HEK293 (cell line): Measurements from ENCODE around the gene WDR12.

ENCODE experiments used
- HOXD13 ChIP-seq: sonication (generic); formaldehyde crosslinking; IDR thresholded peaks from 2 replicates; pipeline ENCODE4 v1.8.0; 2022; ENCODE audit warnings: missing genetic modification reagents, borderline replicate concordance
- IKZF3 ChIP-seq: fragments of 450-650 bp; IDR thresholded peaks from 2 replicates; pipeline ENCODE4 v1.5.0; 2018; ENCODE audit warnings: missing biosample characterization, mild to moderate bottlenecking, missing genetic modification characterization, moderate library complexity
- KLF9 ChIP-seq: fragments of 450-650 bp; formaldehyde crosslinking; IDR thresholded peaks from 2 replicates; pipeline ENCODE4 v1.5.1; 2016; ENCODE audit warnings: missing biosample characterization, missing genetic modification characterization, low read depth
- MZF1 ChIP-seq: fragments of 450-650 bp; formaldehyde crosslinking; IDR thresholded peaks from 2 replicates; pipeline ENCODE4 v1.5.1; 2017; ENCODE audit warnings: missing biosample characterization, missing genetic modification characterization, borderline replicate concordance
- OVOL3 ChIP-seq: fragments of 450-650 bp; formaldehyde crosslinking; IDR thresholded peaks from 2 replicates; pipeline ENCODE4 v1.5.1; 2016; ENCODE audit warnings: missing biosample characterization, missing genetic modification characterization
- PBX3 ChIP-seq: sonication (generic); formaldehyde crosslinking; IDR thresholded peaks from 2 replicates; pipeline ENCODE4 v1.8.1; 2022; ENCODE audit warnings: mild to moderate bottlenecking, moderate library complexity, missing genetic modification reagents
- PRDM10 ChIP-seq: fragments of 450-650 bp; formaldehyde crosslinking; IDR thresholded peaks from 2 replicates; pipeline ENCODE4 v1.5.1; 2016; ENCODE audit warnings: missing biosample characterization, missing genetic modification characterization
- SCRT2 ChIP-seq: fragments of 450-650 bp; formaldehyde crosslinking; IDR thresholded peaks from 2 replicates; pipeline ENCODE4 v1.5.1; 2016; ENCODE audit warnings: missing biosample characterization, missing genetic modification characterization
- ZBTB17 ChIP-seq: fragments of 450-650 bp; formaldehyde crosslinking; IDR thresholded peaks from 2 replicates; pipeline ENCODE4 v1.5.1; 2016; ENCODE audit warnings: missing biosample characterization, missing genetic modification characterization
- ZBTB8A ChIP-seq: fragments of 450-650 bp; formaldehyde crosslinking; IDR thresholded peaks from 2 replicates; pipeline ENCODE4 v1.5.1; 2016; ENCODE audit warnings: missing biosample characterization, missing genetic modification characterization
- ZFP3 ChIP-seq: fragments of 450-650 bp; formaldehyde crosslinking; IDR thresholded peaks from 2 replicates; pipeline ENCODE4 v1.5.1; 2016; ENCODE audit warnings: low read depth, missing biosample characterization, missing genetic modification characterization
- ZNF133 ChIP-seq: fragments of 450-650 bp; formaldehyde crosslinking; IDR thresholded peaks from 2 replicates; pipeline ENCODE4 v1.5.1; 2016; ENCODE audit warnings: missing biosample characterization, missing genetic modification characterization
- ZNF175 ChIP-seq: fragments of 450-650 bp; formaldehyde crosslinking; IDR thresholded peaks from 2 replicates; pipeline ENCODE4 v1.5.1; 2016; ENCODE audit warnings: missing biosample characterization, missing genetic modification characterization
- ZNF211 ChIP-seq: fragments of 450-650 bp; formaldehyde crosslinking; IDR thresholded peaks from 2 replicates; pipeline ENCODE4 v1.5.1; 2016; ENCODE audit warnings: low read depth, missing biosample characterization, missing genetic modification characterization
- ZNF24 ChIP-seq: fragments of 450-650 bp; formaldehyde crosslinking; IDR thresholded peaks from 2 replicates; pipeline ENCODE4 v1.5.1; 2016; ENCODE audit warnings: missing biosample characterization, missing genetic modification characterization
- ZNF26 ChIP-seq: fragments of 450-650 bp; formaldehyde crosslinking; IDR thresholded peaks from 2 replicates; pipeline ENCODE4 v1.5.1; 2016; ENCODE audit warnings: missing biosample characterization, missing genetic modification characterization
- ZNF292 ChIP-seq: fragments of 450-650 bp; formaldehyde crosslinking; IDR thresholded peaks from 2 replicates; pipeline ENCODE4 v1.5.1; 2016; ENCODE audit warnings: low read depth, missing biosample characterization, missing genetic modification characterization, borderline replicate concordance
- ZNF311 ChIP-seq: fragments of 450-650 bp; formaldehyde crosslinking; IDR thresholded peaks from 2 replicates; pipeline ENCODE4 v1.5.1; 2017; ENCODE audit warnings: missing biosample characterization, missing genetic modification characterization, borderline replicate concordance
- ZNF350 ChIP-seq: fragments of 450-650 bp; formaldehyde crosslinking; IDR thresholded peaks from 2 replicates; pipeline ENCODE4 v1.5.0; 2017; ENCODE audit warnings: missing biosample characterization, mild to moderate bottlenecking, missing genetic modification characterization
- ZNF423 ChIP-seq: fragments of 450-650 bp; formaldehyde crosslinking; IDR thresholded peaks from 2 replicates; pipeline ENCODE4 v1.5.1; 2016; ENCODE audit warnings: missing biosample characterization, missing genetic modification characterization
- ZNF529 ChIP-seq: fragments of 450-650 bp; formaldehyde crosslinking; IDR thresholded peaks from 2 replicates; pipeline ENCODE4 v1.5.1; 2017; ENCODE audit warnings: missing genetic modification characterization, missing biosample characterization; ENCODE audit not compliant: insufficient replicate concordance
- ZNF544 ChIP-seq: fragments of 450-650 bp; formaldehyde crosslinking; IDR thresholded peaks from 2 replicates; pipeline ENCODE4 v1.5.0; 2017; ENCODE audit warnings: missing biosample characterization, missing genetic modification characterization
- ZNF555 ChIP-seq: fragments of 450-650 bp; formaldehyde crosslinking; conservative IDR thresholded peaks from 2 replicates; pipeline ENCODE4 v1.5.1; 2017; ENCODE audit warnings: missing biosample characterization, mild to moderate bottlenecking, missing genetic modification characterization, inconsistent platforms
- ZNF596 ChIP-seq: fragments of 450-650 bp; IDR thresholded peaks from 2 replicates; pipeline ENCODE4 v1.5.0; 2018; ENCODE audit warnings: missing biosample characterization, mild to moderate bottlenecking, missing genetic modification characterization, moderate library complexity
- ZNF624 ChIP-seq: fragments of 450-650 bp; formaldehyde crosslinking; IDR thresholded peaks from 2 replicates; pipeline ENCODE4 v1.5.1; 2017; ENCODE audit warnings: missing biosample characterization, missing genetic modification characterization
- ZNF660 ChIP-seq: fragments of 450-650 bp; IDR thresholded peaks from 2 replicates; pipeline ENCODE4 v1.5.1; 2018; ENCODE audit warnings: missing biosample characterization, mild to moderate bottlenecking, missing genetic modification characterization
- ZNF677 ChIP-seq: fragments of 450-650 bp; IDR thresholded peaks from 2 replicates; pipeline ENCODE4 v1.5.0; 2018; ENCODE audit warnings: missing biosample characterization, mild to moderate bottlenecking, missing genetic modification characterization, moderate library complexity
- ZNF701 ChIP-seq: fragments of 450-650 bp; formaldehyde crosslinking; IDR thresholded peaks from 2 replicates; pipeline ENCODE4 v1.5.1; 2016; ENCODE audit warnings: missing biosample characterization, missing genetic modification characterization
- ZNF747 ChIP-seq: fragments of 450-650 bp; formaldehyde crosslinking; IDR thresholded peaks from 2 replicates; pipeline ENCODE4 v1.5.1; 2016; ENCODE audit warnings: missing biosample characterization, missing genetic modification characterization
- ZNF837 ChIP-seq: fragments of 450-650 bp; formaldehyde crosslinking; IDR thresholded peaks from 2 replicates; pipeline ENCODE4 v1.5.1; 2016; ENCODE audit warnings: missing biosample characterization, missing genetic modification characterization
- ZNF843 ChIP-seq: fragments of 450-650 bp; formaldehyde crosslinking; IDR thresholded peaks from 2 replicates; pipeline ENCODE4 v1.5.1; 2016; ENCODE audit warnings: missing biosample characterization, missing genetic modification characterization
- ZXDB ChIP-seq: fragments of 450-650 bp; formaldehyde crosslinking; IDR thresholded peaks from 2 replicates; pipeline ENCODE4 v1.5.1; 2016; ENCODE audit warnings: missing biosample characterization, missing genetic modification characterization

Gene WDR12

GRCh38 chr2:202870431-202871299 lies 40.8 kb downstream of the WDR12 start (continued):
- no peak for TF ChIP-seq ZNF677 (tag by site-specific recombination)
- no peak for TF ChIP-seq ZBTB8A (tag by site-specific recombination)
- TF ChIP-seq ZNF837, result no peak
- no peak for TF ChIP-seq ZNF292
- no peak for TF ChIP-seq PBX3 (CRISPR knock-in tag)
- no peak for TF ChIP-seq ZNF660 (tag by site-specific recombination)
- TF ChIP-seq ZNF624 (tag by site-specific recombination), result no peak
- peak; percentile 92 for TF ChIP-seq SCRT2 (tag by site-specific recombination)
- TF ChIP-seq ZNF423 (tag by site-specific recombination), result no peak
- no peak for TF ChIP-seq OVOL3
- TF ChIP-seq ZNF26 (tag by site-specific recombination), result no peak
- no peak for TF ChIP-seq ZNF544 (tag by site-specific recombination)
- TF ChIP-seq IKZF3 (tag by site-specific recombination), result 0 out of 2 replicates have a peak, but pooled peaks have one; percentile 34
- no peak for TF ChIP-seq ZNF747
- no peak for TF ChIP-seq ZNF555 (tag by site-specific recombination)
- no peak for TF ChIP-seq ZNF529 (tag by site-specific recombination)
- no peak for TF ChIP-seq ZNF175 (tag by site-specific recombination)
- TF ChIP-seq ZNF350 (tag by site-specific recombination), result no peak
- no peak for TF ChIP-seq HOXD13 (CRISPR knock-in tag)
- TF ChIP-seq ZNF701 (tag by site-specific recombination), result no peak
- TF ChIP-seq KLF9 (tag by site-specific recombination), result no peak
- no peak for TF ChIP-seq ZNF311 (tag by site-specific recombination)
- TF ChIP-seq PRDM10 (tag by site-specific recombination), result peak; percentile 49; the same call in 1 of the 2 replicates
- no peak for TF ChIP-seq ZNF24 (tag by site-specific recombination)
- no peak for TF ChIP-seq ZNF596
- TF ChIP-seq ZXDB (tag by site-specific recombination), result no peak
- TF ChIP-seq MZF1 (tag by site-specific recombination), result 0 out of 2 replicates have a peak, but pooled peaks have one; percentile 12
- TF ChIP-seq ZNF211 (tag by site-specific recombination), result no peak
- no peak for TF ChIP-seq ZNF133
- TF ChIP-seq ZFP3, result no peak
- TF ChIP-seq ZBTB17, result peak; percentile 52; the same call in 1 of the 2 replicates
- no peak for TF ChIP-seq ZNF843 (tag by site-specific recombination)
